IgD-negative memory B cell (primary cell): ENCODE data around the gene NAPB. TPM values are rescaled to one million over a fixed set of nuclear protein-coding genes. Genes with fewer than 3 reads are reported as not detected.
A peak's percentile ranks its signal among the peaks of the same experiment; 100 is the strongest.
"Not testable (repeated sequence)": the region's sequence is repeated elsewhere in the genome, so short reads cannot be mapped to it uniquely, and the experiment has no call there.

Experiments used
- H3K27ac Mint-ChIP-seq, 3 donors: one replicate each; pipeline ENCODE4 v1.8.0; 2020 to 2022; ENCODE audit warnings: mild to moderate bottlenecking in 3 of 3, mixed read lengths in 3 of 3, moderate library complexity in 1 of 3
- H3K27me3 Mint-ChIP-seq: one replicate; pipeline ENCODE4 v1.8.0; 2021; ENCODE audit warnings: mixed read lengths
- H3K36me3 Mint-ChIP-seq: one replicate; pipeline ENCODE4 v1.8.0; 2020; ENCODE audit warnings: mild to moderate bottlenecking, mixed read lengths
- H3K4me1 Mint-ChIP-seq, 3 donors: one replicate each; pipeline ENCODE4 v1.8.0; 2020 to 2022; ENCODE audit warnings: mixed read lengths in 3 of 3, mild to moderate bottlenecking in 1 of 3
- H3K4me3 Mint-ChIP-seq, 4 donors: one replicate each; pipeline ENCODE4 v1.8.0; 2020 to 2022; ENCODE audit warnings: mild to moderate bottlenecking in 4 of 4, mixed read lengths in 4 of 4, moderate library complexity in 3 of 4
- H3K9me3 Mint-ChIP-seq, 3 donors: one replicate each; pipeline ENCODE4 v1.8.0; 2020 to 2021; ENCODE audit warnings: mixed read lengths in 3 of 3, mild to moderate bottlenecking in 1 of 3
- polyA plus RNA-seq: library from polyadenylated mRNA; unstranded; fragments of 300-500 nt; fragmentation: Illumina TruSeq; gene quantifications from one replicate; pipeline ENCODE4 v1.2.3, GENCODE V29; 2021

NAPB gene
- polyA plus RNA-seq, 1 donor from 2014 or later = 5.8 TPM

DNA sequence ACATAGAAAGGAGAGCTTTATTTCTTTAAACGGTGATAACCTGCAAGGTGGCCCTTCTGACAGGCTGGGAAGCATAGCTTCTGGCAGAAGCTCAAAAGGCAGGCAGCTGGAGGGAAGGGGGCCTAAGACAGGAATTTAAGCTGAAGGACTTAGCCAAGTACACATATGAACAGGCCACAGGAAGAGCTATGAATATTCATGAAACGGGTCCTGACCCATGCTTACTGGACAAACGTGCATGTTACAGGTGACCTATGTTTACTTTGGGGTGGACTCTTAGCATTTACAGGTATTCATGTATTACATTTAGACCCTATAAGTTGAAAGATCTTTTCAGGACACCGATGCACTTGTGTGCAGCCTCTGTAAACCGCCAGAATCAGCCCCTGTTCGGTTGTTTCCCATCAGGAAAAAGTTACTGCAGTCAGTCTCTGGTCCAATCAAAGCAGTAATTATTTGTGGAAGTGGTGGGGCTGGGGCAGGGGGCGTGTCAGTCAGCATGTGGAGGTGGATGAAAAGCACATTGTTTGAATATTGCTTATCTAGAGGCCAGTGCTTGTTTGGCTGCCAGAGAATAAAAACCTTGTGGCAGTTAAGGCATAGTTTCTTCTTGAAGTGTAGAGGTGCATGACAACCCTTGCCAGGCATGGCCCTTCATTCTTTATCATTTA lies 62.2 kb downstream of the NAPB start:
- no peaks in the 10 kb centered on the region for H3K9me3 Mint-ChIP-seq
- peaks cover 4% of the 10 kb centered on the region for H3K36me3 Mint-ChIP-seq
- peak overlapping the region; percentile 99 to 100 (median 99) for H3K27ac Mint-ChIP-seq
- peak overlapping the region in 3 of 4 donors; percentile 52 to 100 (median 75) for H3K4me3 Mint-ChIP-seq
- H3K27me3 Mint-ChIP-seq = no peaks in the 10 kb centered on the region
- H3K4me1 Mint-ChIP-seq = peaks cover 18 to 37% (median 19%) of the 10 kb centered on the region in 3 donors

DNA sequence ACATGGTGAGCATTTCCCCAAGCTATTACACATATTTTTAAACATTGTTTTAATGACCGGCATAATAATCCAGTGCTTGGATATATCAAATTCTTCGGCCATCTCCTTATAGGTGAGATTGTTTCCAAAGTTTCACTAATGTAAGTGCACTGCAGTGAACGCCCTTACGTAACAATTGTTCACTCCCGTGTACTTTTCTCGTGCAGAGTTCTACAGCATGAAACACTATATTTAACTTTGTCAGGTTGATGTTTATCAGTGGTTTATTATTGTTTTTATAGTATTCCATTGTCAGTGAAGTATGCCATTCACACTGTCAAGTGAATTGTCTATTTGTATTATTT lies 62.8 kb downstream of the NAPB start:
- peak overlapping the region; percentile 99 to 100 (median 99) for H3K27ac Mint-ChIP-seq
- no peaks in the 10 kb centered on the region for H3K27me3 Mint-ChIP-seq
- peaks cover 13 to 34% (median 14%) of the 10 kb centered on the region in 3 donors for H3K4me1 Mint-ChIP-seq
- H3K9me3 Mint-ChIP-seq = no peaks in the 10 kb centered on the region
- H3K4me3 Mint-ChIP-seq = peak overlapping the region; percentile 75 to 100 (median 98)
- H3K36me3 Mint-ChIP-seq = peaks cover 4% of the 10 kb centered on the region

DNA sequence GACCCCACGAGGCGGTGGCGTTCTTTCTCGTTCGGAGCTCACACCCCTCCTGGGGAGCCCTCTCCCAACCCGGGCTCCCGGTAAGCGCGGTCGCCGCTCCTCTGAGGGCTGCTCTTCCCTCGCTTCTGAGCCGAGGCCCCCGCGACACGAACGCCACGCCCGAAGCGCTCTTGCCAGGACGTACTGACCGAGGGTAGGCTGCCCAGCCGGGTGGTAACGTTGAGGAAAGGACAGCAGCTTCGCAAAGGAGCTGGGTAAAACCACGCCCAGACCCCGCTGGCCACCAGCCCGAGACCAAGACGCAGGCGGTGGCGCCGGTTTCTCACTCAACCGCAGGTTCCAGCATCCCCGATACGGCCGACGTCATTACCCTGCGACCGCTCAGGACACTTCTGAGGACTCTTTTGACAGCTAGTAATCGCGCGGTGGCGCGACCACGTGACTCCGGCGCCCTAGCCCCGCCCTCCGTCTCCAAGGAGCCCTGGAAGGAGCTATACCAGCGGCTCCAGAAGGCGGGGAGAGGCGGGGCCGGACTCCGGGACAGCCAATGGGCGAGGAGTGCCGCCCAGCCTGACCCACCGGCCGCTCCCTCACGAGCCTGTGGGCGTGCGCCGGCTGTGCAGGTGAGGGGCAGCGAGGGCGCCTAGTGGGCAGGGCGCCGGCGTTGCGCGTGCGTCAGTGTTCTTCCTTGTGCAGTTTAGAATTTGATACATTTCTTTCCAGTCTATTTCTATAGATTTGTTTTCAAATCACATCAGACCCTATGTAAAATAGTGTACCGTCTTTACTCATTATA lies 63.3 kb downstream of the NAPB start:
- H3K27ac Mint-ChIP-seq = peak overlapping the region; percentile 99 to 100 (median 99)
- H3K36me3 Mint-ChIP-seq = peaks cover 4% of the 10 kb centered on the region
- no peaks in the 10 kb centered on the region for H3K27me3 Mint-ChIP-seq
- peak overlapping the region; percentile 91 to 100 (median 98) for H3K4me3 Mint-ChIP-seq
- H3K4me1 Mint-ChIP-seq = peaks cover 8 to 29% (median 8%) of the 10 kb centered on the region in 3 donors
- no peaks in the 10 kb centered on the region for H3K9me3 Mint-ChIP-seq

DNA sequence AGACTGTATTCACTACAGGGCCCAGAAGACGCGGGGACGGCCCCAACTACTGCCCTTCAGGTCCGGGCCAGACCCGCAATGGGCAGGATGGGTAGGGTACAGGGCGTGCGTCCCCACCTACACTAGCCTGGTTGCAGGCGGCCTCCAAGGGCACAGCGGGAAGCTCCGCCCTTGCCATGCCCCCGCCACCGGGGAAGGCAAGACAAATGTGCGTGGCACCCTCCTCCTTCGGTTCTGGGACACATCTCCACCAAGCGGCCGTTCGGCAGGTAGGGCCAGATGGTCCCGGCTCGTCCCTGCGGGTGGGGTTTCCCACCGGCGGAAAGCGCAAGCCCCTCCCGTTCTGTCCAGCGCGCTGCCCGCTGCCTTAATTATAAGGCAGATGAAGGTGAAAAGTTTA lies 65.1 kb downstream of the NAPB start:
- peaks cover 4% of the 10 kb centered on the region for H3K36me3 Mint-ChIP-seq
- H3K9me3 Mint-ChIP-seq = no peaks in the 10 kb centered on the region

DNA sequence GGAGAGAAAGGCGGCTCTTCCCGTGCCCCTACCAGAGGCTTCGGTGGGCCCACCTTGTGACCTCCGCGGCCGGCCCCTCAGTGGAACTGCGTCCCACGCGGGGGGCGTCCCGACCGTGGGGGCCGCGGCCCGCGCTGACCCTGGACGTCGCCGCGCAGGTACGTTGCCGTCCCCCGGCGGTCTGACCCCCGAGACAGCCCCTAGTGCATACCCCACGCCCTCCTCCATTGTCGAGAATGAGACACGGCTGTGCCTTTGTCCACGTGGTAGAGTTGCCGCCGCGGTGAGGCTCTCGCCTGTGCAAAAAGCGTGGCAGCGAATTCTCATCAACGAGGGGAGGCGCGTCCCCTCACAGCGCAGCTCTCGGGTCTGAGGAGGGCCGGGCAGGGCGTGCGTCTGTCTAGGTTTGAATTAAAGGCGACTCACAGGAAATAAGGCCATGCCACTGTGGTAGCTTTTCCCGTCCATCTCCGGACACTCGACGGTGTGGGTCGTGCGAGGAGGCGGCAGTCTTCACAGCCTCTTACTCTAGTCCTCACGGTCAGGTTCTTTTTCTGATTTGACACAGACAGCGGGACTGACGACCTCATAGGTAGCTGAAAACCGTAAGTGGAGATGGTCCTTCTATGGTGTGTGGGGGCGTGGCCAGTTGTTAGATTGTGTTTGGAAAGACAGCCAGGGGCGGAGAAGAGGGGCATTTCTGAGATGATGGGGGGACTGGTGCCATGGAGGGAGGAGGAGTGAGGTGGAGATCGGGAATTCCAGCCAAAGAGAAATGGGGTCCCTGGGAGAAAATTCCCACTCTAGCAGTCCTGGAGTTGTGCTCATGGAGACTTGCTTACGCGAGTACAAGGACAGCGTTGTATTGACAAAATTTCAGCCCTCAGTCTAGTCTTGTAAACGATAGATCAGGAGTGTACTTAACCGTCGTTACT lies 70.1 kb downstream of the NAPB start:
- Mint-ChIP-seq H3K27ac (peak overlapping the region; percentile 99 to 100 (median 100)), H3K9me3 (no peaks in the 10 kb centered on the region), H3K4me3 (peak overlapping the region; percentile 95 to 100 (median 100)), H3K36me3 (peaks cover 4% of the 10 kb centered on the region), H3K4me1 (peaks cover 14 to 19% (median 17%) of the 10 kb centered on the region in 3 donors), H3K27me3 (no peaks in the 10 kb centered on the region)

More for the DNA sequence above, 65.1 kb downstream of the NAPB start:
- peaks cover 16 to 27% (median 18%) of the 10 kb centered on the region in 3 donors for H3K4me1 Mint-ChIP-seq
- no peaks in the 10 kb centered on the region for H3K27me3 Mint-ChIP-seq
- H3K27ac Mint-ChIP-seq = peak overlapping the region in 2 of 3 donors; percentile 69 to 86
- peak overlapping the region in 2 of 4 donors; percentile 54 to 100 for H3K4me3 Mint-ChIP-seq

DNA sequence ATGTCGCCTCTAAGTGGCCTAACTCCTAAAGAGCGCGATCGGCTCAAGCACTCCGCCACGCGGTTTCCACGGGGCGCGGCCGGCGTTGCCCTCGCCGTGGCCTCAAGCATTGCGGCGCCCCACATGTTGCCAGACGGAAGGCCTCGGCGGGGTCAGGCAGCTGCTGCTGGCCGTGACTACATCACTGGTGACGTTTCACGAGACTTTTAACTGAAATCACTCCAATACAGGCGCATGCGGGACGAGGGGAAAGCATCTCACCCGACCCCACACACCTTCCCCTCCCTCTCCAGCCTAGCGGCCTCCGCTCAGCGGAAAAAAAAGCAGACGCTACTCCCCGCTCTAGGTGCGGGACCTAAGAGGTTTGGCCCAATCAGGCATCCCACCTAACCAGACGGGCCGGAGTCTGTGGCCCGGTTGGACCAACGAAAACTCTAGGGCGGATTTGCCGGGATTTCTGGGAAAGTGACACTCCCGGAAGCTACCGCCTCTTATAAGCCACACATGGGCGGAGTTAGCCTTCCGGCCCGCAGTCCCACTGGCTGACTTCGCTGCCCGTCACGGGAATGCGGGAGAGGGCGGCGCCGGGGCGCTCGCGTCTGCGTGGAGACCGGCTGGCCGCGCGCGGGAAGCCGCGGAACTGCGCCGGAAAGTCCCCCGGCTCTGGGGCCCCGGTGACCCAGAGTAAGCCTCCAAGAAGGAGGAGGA lies 70.9 kb downstream of the NAPB start, which contains the start of gene NXT1:
NXT1 (plus strand) TSS at position 596 of the 708 bp plus-strand sequence. CDS start 3,251 bp downstream, outside the sequence.
- H3K9me3 Mint-ChIP-seq = no peaks in the 10 kb centered on the region

DNA sequence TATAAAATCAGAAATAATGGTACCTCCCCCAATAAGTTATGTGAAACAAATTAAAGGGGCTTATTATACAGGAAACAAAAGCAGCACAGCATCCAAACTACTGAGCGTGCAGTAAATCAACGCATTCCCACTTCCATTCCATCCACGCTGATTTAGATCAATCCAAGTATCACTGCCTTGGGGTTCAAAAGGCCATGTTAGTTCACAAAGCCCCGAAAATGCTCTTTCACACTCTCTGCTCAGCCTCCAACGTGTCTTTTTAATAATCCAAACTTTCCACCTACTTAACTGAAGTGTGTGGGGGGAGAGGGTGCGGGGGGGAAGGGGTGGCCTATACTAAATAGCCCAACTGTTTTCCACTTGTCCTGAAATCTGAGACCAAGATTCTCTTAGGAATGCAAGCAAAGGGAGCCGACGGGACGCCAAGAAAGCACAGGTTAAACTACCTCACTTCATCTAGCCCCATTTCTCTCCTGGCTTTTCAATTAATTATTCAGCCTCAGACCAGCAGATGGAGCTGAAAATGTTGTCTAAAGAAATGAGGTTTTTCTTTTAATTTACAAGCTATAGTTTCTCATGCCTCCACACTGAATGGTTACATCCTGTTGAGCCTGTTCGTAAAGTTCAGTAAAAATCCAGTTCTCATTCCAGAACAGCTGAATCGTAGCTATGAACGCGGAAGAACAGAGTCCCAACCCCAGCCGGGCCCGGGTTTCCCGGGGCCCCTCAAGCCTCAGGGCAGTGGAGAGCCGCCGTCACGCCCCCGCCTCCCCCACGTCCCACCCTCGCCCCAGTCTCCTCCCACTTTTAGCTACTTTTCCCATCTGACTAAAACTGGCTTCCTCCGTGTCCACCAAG lies 71.7 kb downstream of the NAPB start:
- Mint-ChIP-seq H3K27me3 (no peaks in the 10 kb centered on the region), H3K36me3 (peaks cover 1% of the 10 kb centered on the region), H3K9me3 (no peaks in the 10 kb centered on the region), H3K4me3 (peak overlapping the region; percentile 95 to 100 (median 100)), H3K27ac (peak overlapping the region; percentile 99 to 100 (median 100)), H3K4me1 (peaks cover 14 to 19% (median 17%) of the 10 kb centered on the region in 3 donors)

More for the DNA sequence above, 70.9 kb downstream of the NAPB start, which contains the start of gene NXT1:
- H3K4me1 Mint-ChIP-seq = peaks cover 14 to 19% (median 17%) of the 10 kb centered on the region in 3 donors
- H3K27ac Mint-ChIP-seq = peak within 1 kb of the TSS; percentile 99 to 100 (median 100)
- peaks cover 3% of the 10 kb centered on the region for H3K36me3 Mint-ChIP-seq
- no peaks in the 10 kb centered on the region for H3K27me3 Mint-ChIP-seq
- H3K4me3 Mint-ChIP-seq = peak within 1 kb of the TSS; percentile 95 to 100 (median 100)

DNA sequence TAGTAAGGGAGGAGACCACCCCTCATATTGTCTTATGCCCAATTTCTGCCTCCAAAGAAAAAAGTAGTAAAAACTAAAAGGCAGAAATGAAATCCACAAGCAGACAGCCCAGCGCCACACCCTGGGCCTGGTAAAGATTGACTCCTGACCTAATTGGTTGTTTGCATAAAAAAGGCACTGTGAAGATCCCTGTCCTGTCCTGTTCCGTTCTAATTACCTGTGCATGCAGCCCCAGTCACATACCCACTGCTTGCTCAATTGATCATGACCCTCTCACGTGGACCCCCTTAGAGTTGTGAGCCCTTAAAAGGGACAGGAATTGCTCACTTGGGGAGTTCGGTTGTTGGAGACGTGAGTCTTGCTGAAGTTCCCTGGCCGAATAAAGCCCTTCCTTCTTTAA lies 72.8 kb downstream of the NAPB start:
- Mint-ChIP-seq H3K4me1 (peaks cover 14 to 19% (median 17%) of the 10 kb centered on the region in 3 donors), H3K27ac (peak overlapping the region in 2 of 3 donors; percentile 64 to 99), H3K4me3 (peak overlapping the region in 3 of 4 donors; percentile 18 to 95 (median 80))
- not testable (repeated sequence) for H3K9me3 Mint-ChIP-seq, H3K36me3 Mint-ChIP-seq, H3K27me3 Mint-ChIP-seq

DNA sequence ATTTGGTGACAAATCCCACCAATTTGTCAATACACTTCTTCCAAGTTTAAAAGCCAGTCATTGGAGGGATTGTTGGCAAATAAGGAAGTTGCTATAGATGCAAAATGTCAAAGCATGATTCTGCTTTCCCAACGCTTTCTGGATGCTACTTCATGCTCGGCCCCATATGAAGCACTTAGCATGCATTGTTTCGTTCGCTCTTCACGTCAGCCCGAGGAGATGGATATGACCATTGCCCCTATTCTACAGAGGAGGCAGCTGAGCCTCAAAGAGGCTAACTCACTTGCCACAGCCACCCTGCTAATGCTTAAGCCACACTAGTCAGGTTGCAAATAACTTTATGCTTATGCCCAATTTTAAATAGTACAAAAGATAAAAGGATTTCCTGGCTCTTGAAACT lies 73.5 kb downstream of the NAPB start:
- Mint-ChIP-seq H3K27me3 (no peaks in the 10 kb centered on the region), H3K36me3 (no peaks in the 10 kb centered on the region), H3K27ac (peak overlapping the region in 1 of 3 donors; percentile 53), H3K4me3 (peak overlapping the region in 2 of 4 donors; percentile 28 to 43), H3K4me1 (peaks cover 14 to 19% (median 15%) of the 10 kb centered on the region in 3 donors), H3K9me3 (no peaks in the 10 kb centered on the region)

DNA sequence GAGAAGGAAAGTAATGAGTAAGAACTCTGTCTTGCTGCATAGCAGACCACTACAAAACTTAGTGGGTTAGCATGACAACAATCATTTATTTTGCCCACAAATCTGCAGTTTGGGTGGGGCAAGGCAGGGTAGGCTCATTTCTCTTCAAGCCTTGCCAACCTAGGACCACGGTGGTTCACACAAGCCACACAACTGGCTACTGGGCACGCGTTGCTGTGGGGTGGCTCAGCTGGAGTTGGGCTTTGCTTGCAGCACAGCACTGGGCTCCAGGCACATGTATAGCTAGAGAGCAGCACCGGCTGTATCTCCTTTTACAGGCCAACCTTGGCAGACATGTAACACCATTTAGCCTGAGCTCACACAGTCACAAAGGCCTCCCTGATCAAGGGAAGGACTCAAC lies 75.3 kb downstream of the NAPB start:
- Mint-ChIP-seq H3K9me3 (no peaks in the 10 kb centered on the region), H3K27me3 (no peaks in the 10 kb centered on the region), H3K4me3 (no peak overlapping the region), H3K36me3 (no peaks in the 10 kb centered on the region), H3K4me1 (peaks cover 5 to 13% (median 5%) of the 10 kb centered on the region in 3 donors), H3K27ac (no peak overlapping the region)

DNA sequence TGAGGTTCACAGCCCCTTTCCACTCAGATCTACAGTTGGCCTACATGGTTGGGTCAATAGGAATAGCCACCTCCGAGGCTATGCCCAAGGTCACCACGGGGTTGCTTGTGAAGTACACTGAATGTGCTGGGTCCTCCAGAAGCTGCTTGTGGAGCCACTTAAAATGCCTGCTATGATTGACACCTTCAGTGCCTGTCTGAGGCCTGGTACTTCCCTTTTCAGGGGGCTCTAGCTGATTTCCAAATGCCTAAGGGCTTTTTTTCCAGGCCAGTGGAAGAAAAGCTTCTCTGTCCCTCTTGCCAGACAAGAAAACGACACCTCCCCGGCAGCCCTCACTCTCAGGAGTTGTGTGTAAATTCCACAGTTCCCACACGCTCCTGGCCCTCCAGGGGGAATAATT lies 77.0 kb downstream of the NAPB start:
- Mint-ChIP-seq H3K27ac (no peak overlapping the region), H3K4me1 (peaks cover 2% of the 10 kb centered on the region in 3 donors), H3K27me3 (no peaks in the 10 kb centered on the region), H3K9me3 (no peaks in the 10 kb centered on the region), H3K36me3 (no peaks in the 10 kb centered on the region), H3K4me3 (peak overlapping the region in 1 of 4 donors; percentile 38)

DNA sequence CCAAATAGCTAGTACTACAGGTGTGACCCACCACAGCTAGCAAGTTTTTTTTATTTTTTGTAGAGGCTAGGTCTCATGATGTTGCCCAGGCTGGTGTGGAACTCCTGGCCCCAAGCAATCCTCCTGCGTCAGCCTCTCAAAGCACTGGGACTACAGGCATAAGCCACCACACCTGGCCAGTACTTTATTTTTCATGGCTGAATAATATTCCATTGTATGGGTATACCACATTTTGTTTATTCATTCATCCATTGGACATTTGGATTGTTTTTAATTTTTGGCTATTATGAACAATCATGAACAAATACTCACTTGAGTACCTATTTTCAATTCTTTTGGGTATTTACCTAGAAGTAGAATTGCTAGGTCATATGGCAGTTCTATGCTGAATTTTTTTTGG lies 77.7 kb downstream of the NAPB start:
- peak overlapping the region in 1 of 4 donors; percentile 38 for H3K4me3 Mint-ChIP-seq
- H3K9me3 Mint-ChIP-seq = no peaks in the 10 kb centered on the region
- H3K27ac Mint-ChIP-seq = no peak overlapping the region
- H3K27me3 Mint-ChIP-seq = no peaks in the 10 kb centered on the region
- no peaks in the 10 kb centered on the region for H3K36me3 Mint-ChIP-seq
- no peaks in the 10 kb centered on the region for H3K4me1 Mint-ChIP-seq

DNA sequence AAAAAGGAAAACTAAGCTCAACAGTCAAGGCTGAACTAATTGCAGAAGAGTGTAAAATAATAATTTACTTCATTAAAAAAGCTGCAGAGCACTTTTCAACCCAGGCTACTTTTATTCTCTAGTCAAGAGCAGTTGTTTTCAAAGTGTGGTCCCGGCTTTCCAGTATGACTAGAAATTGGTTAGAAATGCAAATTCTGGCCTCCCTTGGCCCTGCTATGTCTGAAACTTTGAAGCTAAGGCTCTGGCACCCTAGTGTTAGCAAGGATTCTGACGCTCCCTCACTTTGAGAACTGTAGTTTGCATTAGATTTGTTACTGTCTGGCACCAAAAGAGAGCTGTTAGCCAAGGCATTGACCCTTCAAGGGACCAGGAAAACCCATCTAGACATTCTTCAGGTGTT lies 80.2 kb downstream of the NAPB start:
- no peaks in the 10 kb centered on the region for H3K36me3 Mint-ChIP-seq
- H3K4me3 Mint-ChIP-seq = no peak overlapping the region
- no peak overlapping the region for H3K27ac Mint-ChIP-seq
- H3K4me1 Mint-ChIP-seq = peaks cover 0 to 2% (median 0%) of the 10 kb centered on the region in 3 donors
- H3K27me3 Mint-ChIP-seq = no peaks in the 10 kb centered on the region
- no peaks in the 10 kb centered on the region for H3K9me3 Mint-ChIP-seq
